ENCODE data around the gene LAMTOR2. TPM values are rescaled to one million over a fixed set of nuclear protein-coding genes. Genes with fewer than 3 reads are reported as not detected.

Gene LAMTOR2
- total and polyA plus RNA-seq, 9 of the 15 experiments (the other 6 are each of a cell fraction or from before 2014, with no cell fraction given) = 39.0 to 161 (median 74.6) TPM

DNA sequence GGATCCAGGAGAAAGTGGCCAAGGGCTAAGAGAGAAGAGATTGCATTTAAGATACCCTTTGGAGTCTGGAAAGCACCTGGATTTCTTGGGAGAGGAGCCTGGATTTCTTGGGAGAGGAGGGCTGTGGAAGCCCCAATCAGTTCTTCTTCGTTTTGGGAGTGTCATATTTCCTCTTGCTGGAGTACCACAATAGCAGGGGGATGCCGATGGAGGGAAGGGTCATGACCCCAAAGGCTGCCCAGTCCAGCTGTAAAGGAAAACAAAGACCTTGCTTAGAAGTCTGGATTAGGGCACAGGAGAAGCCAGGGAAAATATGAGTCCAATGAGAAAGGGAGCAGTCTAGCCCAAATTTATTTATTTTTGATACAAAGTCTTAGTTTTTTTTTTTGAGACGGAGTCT lies 45.2 kb upstream of the LAMTOR2 start:
- DNase-seq (ENCODE audit: extremely low read depth in 1 of 4, low spot score in 3 of 4) (no peak), FAIRE-seq (no peak), ATAC-seq (no peak)
- Histone ChIP-seq H3K4me1 (replicated peaks in 1 of 2; ENCODE audit: control insufficient read depth in 2 of 2, insufficient read depth in 2 of 2, low read length in 2 of 2) (no peaks in the 10 kb centered on the region), H3K27ac (ENCODE audit: extremely low read depth, low read depth, low read length) (no peak overlapping the region), H3K9me1 (ENCODE audit: control insufficient read depth, insufficient read depth, low read length) (no peaks in the 10 kb centered on the region), H3K36me3 (ENCODE audit: control insufficient read depth, insufficient read depth, low read length) (peaks cover 57% of the 10 kb centered on the region), H3K27me3 (ENCODE audit: control insufficient read depth in 2 of 2, insufficient read depth in 2 of 2, low read length in 2 of 2) (no peaks in the 10 kb centered on the region), H3K4me2 (ENCODE audit: insufficient read depth, low read length) (no peak overlapping the region), H4K20me1 (replicated peaks; ENCODE audit: control insufficient read depth, insufficient read depth, low read length) (no peaks in the 10 kb centered on the region), H2AFZ (ENCODE audit: low read depth, low read length) (no peak overlapping the region), H3K79me2 (ENCODE audit: control insufficient read depth, insufficient read depth, low read length) (no peaks in the 10 kb centered on the region), H3K4me3 (no peak overlapping the region), H3K9ac (ENCODE audit: insufficient read depth in 1 of 2, low read depth in 2 of 2, low read length in 2 of 2) (no peak overlapping the region), H3K9me3 (replicated peaks; ENCODE audit: control insufficient read depth, insufficient read depth, low read depth, low read length) (no peaks in the 10 kb centered on the region)
- intact Hi-C loops (cut with micrococcal nuclease) (no loop called here), in situ Hi-C loops (cut with MboI) (no loop called here)
- CTCF ChIA-PET (ENCODE audit: low intra/inter-chr PET ratio) = no interaction called here
- TF ChIP-seq, protein P1, sequence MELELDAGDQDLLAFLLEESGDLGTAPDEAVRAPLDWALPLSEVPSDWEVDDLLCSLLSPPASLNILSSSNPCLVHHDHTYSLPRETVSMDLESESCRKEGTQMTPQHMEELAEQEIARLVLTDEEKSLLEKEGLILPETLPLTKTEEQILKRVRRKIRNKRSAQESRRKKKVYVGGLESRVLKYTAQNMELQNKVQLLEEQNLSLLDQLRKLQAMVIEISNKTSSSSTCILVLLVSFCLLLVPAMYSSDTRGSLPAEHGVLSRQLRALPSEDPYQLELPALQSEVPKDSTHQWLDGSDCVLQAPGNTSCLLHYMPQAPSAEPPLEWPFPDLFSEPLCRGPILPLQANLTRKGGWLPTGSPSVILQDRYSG (tag; conservative IDR thresholded peaks at IDR 0.05; ENCODE audit: low read depth) = no peak
- TF ChIP-seq ESRRA (IDR thresholded peaks at IDR 0.05; ENCODE audit: borderline replicate concordance, low read depth) (no peak), ZNF23 (CRISPR knock-in tag; IDR thresholded peaks at IDR 0.05) (no peak), EHMT2 (IDR thresholded peaks at IDR 0.05) (no peak)
- TF ChIP-seq, protein P2, sequence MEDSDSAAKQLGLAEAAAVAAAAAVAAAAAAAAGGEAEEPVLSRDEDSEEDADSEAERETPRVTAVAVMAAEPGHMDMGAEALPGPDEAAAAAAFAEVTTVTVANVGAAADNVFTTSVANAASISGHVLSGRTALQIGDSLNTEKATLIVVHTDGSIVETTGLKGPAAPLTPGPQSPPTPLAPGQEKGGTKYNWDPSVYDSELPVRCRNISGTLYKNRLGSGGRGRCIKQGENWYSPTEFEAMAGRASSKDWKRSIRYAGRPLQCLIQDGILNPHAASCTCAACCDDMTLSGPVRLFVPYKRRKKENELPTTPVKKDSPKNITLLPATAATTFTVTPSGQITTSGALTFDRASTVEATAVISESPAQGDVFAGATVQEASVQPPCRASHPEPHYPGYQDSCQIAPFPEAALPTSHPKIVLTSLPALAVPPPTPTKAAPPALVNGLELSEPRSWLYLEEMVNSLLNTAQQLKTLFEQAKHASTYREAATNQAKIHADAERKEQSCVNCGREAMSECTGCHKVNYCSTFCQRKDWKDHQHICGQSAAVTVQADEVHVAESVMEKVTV (CRISPR knock-in tag; IDR thresholded peaks at IDR 0.05) = no peak
- TF ChIP-seq, protein P3, sequence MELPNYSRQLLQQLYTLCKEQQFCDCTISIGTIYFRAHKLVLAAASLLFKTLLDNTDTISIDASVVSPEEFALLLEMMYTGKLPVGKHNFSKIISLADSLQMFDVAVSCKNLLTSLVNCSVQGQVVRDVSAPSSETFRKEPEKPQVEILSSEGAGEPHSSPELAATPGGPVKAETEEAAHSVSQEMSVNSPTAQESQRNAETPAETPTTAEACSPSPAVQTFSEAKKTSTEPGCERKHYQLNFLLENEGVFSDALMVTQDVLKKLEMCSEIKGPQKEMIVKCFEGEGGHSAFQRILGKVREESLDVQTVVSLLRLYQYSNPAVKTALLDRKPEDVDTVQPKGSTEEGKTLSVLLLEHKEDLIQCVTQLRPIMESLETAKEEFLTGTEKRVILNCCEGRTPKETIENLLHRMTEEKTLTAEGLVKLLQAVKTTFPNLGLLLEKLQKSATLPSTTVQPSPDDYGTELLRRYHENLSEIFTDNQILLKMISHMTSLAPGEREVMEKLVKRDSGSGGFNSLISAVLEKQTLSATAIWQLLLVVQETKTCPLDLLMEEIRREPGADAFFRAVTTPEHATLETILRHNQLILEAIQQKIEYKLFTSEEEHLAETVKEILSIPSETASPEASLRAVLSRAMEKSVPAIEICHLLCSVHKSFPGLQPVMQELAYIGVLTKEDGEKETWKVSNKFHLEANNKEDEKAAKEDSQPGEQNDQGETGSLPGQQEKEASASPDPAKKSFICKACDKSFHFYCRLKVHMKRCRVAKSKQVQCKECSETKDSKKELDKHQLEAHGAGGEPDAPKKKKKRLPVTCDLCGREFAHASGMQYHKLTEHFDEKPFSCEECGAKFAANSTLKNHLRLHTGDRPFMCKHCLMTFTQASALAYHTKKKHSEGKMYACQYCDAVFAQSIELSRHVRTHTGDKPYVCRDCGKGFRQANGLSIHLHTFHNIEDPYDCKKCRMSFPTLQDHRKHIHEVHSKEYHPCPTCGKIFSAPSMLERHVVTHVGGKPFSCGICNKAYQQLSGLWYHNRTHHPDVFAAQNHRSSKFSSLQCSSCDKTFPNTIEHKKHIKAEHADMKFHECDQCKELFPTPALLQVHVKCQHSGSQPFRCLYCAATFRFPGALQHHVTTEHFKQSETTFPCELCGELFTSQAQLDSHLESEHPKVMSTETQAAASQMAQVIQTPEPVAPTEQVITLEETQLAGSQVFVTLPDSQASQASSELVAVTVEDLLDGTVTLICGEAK (IDR thresholded peaks at IDR 0.05) = no peak
- TF ChIP-seq, protein P3 (CRISPR knock-in tag; IDR thresholded peaks at IDR 0.05) = no peak
- TF ChIP-seq, protein P4, sequence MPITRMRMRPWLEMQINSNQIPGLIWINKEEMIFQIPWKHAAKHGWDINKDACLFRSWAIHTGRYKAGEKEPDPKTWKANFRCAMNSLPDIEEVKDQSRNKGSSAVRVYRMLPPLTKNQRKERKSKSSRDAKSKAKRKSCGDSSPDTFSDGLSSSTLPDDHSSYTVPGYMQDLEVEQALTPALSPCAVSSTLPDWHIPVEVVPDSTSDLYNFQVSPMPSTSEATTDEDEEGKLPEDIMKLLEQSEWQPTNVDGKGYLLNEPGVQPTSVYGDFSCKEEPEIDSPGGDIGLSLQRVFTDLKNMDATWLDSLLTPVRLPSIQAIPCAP (CRISPR knock-in tag; IDR thresholded peaks at IDR 0.05; ENCODE audit: borderline replicate concordance) = no peak
- no TSS peak for BruUV-seq (replicated peaks)
- WGBS (ENCODE audit: insufficient coverage, low coverage, missing lambda C conversion rate) = 61% methylated on average over 3 of the region's 3 CpGs
- POLR2A ChIA-PET = interaction anchor here (0.9 to 1.9 kb wide), 2 partner anchors 8 to 11 kb away, joined by 3 to 10 read pairs; partner anchors contain the start of gene SSR2
